RWPE1 (cell line): ENCODE data around the gene NOL9.
"Not testable (repeated sequence)": the region's sequence is repeated elsewhere in the genome, so short reads cannot be mapped to it uniquely, and the experiment has no call there.

Source experiments
- CTCF ChIA-PET: fragments of 350-600 bp; sonication (Branson Sonifier 250); formaldehyde crosslinking; extraction: SDS; loops from one replicate; lab custom pipeline; 2021; lab: Yijun Ruan, JAX
- POLR2A ChIA-PET: fragments of 400-600 bp; formaldehyde crosslinking; extraction: SDS; loops from one replicate; lab custom pipeline; 2020; ENCODE audit warnings: antibody characterized with exemption; ENCODE audit not compliant: low non-redundant PET; lab: Yijun Ruan, JAX
- DNase-seq: peaks from one replicate; pipeline ENCODE4 v3.0.0; 2012; ENCODE audit warnings: low spot score
- H3K27ac ChIP-seq: fragments of 450-650 bp; 2 replicates; pipeline ENCODE4 v1.5.1; 2017
- TF ChIP-seq, protein P1 (sequence below): fragments of 450-650 bp; conservative IDR thresholded peaks from 2 replicates; pipeline ENCODE4 v1.5.1; 2017; ENCODE audit warnings: low read depth, mild to moderate bottlenecking

The NOL9 gene

GRCh38 chr1:6494627-6495026 lies 59.7 kb downstream of the NOL9 start:
- POLR2A ChIA-PET: no interaction called here
- H3K27ac ChIP-seq: peak overlapping the region; percentile 100
- CTCF ChIA-PET: interaction anchor here (0.8 kb wide), 1 partner anchor 60 kb away, joined by 4 read pairs; the partner anchor contains the start of gene NOL9
- TF ChIP-seq, protein P1, sequence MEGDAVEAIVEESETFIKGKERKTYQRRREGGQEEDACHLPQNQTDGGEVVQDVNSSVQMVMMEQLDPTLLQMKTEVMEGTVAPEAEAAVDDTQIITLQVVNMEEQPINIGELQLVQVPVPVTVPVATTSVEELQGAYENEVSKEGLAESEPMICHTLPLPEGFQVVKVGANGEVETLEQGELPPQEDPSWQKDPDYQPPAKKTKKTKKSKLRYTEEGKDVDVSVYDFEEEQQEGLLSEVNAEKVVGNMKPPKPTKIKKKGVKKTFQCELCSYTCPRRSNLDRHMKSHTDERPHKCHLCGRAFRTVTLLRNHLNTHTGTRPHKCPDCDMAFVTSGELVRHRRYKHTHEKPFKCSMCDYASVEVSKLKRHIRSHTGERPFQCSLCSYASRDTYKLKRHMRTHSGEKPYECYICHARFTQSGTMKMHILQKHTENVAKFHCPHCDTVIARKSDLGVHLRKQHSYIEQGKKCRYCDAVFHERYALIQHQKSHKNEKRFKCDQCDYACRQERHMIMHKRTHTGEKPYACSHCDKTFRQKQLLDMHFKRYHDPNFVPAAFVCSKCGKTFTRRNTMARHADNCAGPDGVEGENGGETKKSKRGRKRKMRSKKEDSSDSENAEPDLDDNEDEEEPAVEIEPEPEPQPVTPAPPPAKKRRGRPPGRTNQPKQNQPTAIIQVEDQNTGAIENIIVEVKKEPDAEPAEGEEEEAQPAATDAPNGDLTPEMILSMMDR: no peak
- DNase-seq: no peak

- CTCF ChIA-PET: interaction anchor here (0.6 kb wide), 1 partner anchor 64 kb away, joined by 3 read pairs; no protein-coding TSS in a partner anchor
- POLR2A ChIA-PET, DNase-seq: not testable (repeated sequence)
- peak overlapping the region; percentile 100 for H3K27ac ChIP-seq
Measured at GRCh38 chr1:6493834-6494223, 60.5 kb downstream of the NOL9 start.

GRCh38 chr1:6491966-6492365 lies 62.3 kb downstream of the NOL9 start:
- no peak for DNase-seq
- TF ChIP-seq, protein P1: no peak
- H3K27ac ChIP-seq: peak overlapping the region; percentile 100
- POLR2A ChIA-PET: no interaction called here
- CTCF ChIA-PET: interaction anchor here (0.6 to 1.3 kb wide), 4 partner anchors 49 to 457 kb away, joined by 3 to 5 read pairs (median 4); no protein-coding TSS in a partner anchor

DNA sequence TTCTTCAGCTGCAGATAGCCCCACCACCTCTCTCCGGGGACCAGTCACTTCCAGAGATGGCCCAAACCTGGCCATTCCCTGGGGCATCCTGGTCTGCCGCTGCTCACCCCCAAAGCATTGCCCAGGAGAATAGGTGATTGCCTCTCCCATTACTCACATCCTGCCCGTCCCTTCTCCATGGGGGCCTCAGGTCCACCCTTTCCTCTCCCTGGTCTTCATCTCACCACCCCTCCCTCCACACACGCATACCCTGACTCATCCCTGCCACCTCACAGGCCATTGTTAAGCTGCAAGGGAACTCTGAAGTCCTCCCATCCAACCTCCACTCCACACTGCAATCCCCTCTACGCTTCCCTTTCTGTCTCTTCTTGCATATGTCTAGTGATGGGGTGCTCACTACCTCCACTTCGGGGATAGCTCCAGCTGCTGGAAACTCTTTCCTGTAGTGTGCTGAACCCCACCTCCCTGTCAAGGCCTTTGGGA lies 62.8 kb downstream of the NOL9 start, which contains the start of gene PLEKHG5:
TSS of gene PLEKHG5 (minus strand) at position 188 of the 483 bp plus-strand sequence. CDS start 14,096 bp downstream, outside the sequence.
- TF ChIP-seq, protein P1: no peak
- H3K27ac ChIP-seq: peak within 1 kb of the TSS; percentile 100
- CTCF ChIA-PET: interaction anchor here (0.6 to 1.3 kb wide), 6 partner anchors 16 to 457 kb away, joined by 3 to 5 read pairs (median 4); no protein-coding TSS in a partner anchor
- peak; percentile 91 for DNase-seq
- POLR2A ChIA-PET: interaction anchor here (0.6 kb wide), 1 partner anchor 140 kb away, joined by 3 read pairs; no protein-coding TSS in a partner anchor

DNA sequence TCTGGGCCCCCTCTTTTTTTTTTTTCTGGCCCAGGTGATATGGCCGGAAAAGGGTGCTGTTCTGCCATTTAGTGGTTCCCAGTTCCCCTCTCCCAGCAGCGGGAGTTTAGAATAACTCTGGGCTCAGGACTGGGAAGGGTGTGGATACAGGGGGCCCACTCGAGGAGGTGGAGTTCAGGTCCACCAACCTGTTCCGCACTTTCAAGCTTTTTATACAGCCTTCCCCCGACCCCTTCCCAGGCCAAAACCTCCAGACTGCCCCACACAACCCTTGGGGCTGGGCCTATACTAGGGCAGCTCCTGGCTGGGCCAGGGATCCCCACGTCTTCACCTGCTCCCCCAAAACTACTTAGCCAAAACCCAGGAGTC lies 63.2 kb downstream of the NOL9 start:
- ChIA-PET POLR2A (interaction anchor here (0.6 to 1.6 kb wide), 4 partner anchors 31 to 139 kb away, joined by 3 to 5 read pairs (median 4); no protein-coding TSS in a partner anchor), CTCF (interaction anchor here (0.6 to 1.3 kb wide), 11 partner anchors 16 to 339 kb away, joined by 3 to 9 read pairs (median 3); partner anchors contain the start of gene THAP3)
- no peak for DNase-seq
- TF ChIP-seq, protein P1: no peak
- peak overlapping the region; percentile 100 for H3K27ac ChIP-seq

DNA sequence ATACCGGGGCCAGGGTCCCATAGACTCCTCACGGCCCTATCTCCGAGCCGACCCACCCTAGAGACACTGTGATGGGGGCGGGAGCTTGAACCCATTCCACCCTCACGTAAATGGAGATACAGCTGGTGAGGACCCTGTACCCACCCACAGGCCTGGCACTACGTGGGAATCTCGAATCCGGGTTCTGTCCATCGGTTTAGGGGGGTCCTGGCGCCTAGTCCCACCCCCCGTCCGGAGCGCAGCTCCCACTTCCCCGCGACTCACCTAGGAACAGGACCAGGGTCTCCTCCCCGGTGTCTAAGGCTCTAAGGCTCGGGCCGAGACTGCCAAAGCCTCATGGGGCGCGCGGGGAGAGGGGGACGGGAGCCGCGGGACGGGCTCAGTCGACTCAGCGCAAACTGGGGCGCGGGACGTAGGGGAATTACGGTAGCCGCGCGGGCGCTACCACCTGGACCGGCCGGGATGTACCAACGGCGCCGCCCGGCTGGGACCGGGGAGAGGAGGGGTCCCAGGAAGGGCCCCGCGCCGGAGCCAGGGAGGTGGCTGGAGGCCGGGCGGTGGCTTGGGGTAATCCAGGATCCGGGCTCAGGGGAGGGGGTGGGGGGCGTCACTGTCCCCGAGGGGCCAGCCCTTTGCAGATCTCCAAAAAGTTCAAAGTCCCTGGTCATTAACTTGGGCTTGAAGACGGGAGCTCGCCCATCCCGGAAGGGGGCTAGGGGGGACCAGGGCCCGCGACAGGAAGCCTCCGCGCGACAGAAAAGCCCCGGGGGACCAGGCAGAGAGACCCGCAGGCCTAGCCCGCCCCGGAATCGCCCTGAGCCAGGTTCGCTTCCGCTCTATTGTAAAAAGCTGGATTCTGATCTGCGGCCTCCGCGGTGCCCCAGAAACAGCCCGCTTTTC lies 63.9 kb downstream of the NOL9 start:
- DNase-seq: peak; percentile 71
- POLR2A ChIA-PET: interaction anchor here (0.6 to 1.6 kb wide), 4 partner anchors 31 to 139 kb away, joined by 3 to 5 read pairs (median 4); no protein-coding TSS in a partner anchor
- H3K27ac ChIP-seq: peak overlapping the region; percentile 100
- TF ChIP-seq, protein P1: 0 out of 2 replicates have a peak, but pooled peaks have one; percentile 68
- CTCF ChIA-PET: interaction anchor here (0.6 to 1.6 kb wide), 19 partner anchors 9 to 385 kb away, joined by 3 to 11 read pairs (median 3); partner anchors contain the start of gene THAP3
